ENCODE results near the gene MYO15B. TPM values are rescaled to one million over a fixed set of nuclear protein-coding genes. Genes with fewer than 3 reads are reported as not detected.
"Not testable (repeated sequence)": the region's sequence is repeated elsewhere in the genome, so short reads cannot be mapped to it uniquely, and the experiment has no call there.

The MYO15B gene
- total RNA-seq, 2 experiments from 2014 or later = 17.8 to 18.9 TPM

DNA sequence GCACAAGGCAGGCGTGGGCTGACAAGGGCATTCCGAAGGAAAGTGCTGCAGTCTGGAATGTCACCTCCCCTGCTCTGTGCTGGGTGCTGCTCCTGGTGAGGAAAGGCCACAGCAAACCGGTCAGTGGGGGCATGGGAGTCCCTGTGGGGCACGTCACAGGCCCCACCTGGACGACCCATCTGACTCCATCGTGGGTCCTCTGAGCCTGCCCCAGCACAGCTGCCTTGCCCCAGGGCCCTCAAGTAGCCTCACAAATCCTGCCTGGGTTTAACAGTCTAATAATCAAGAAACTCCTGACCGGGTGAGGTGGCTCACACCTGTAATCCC lies 2.8 kb upstream of the MYO15B start:
- no peaks in the 10 kb centered on the region for H3K27me3 Mint-ChIP-seq
- peaks cover 4% of the 10 kb centered on the region for H3K9me3 Mint-ChIP-seq
- no peak overlapping the region for H3K4me3 Mint-ChIP-seq
- peaks cover 12% of the 10 kb centered on the region for H3K4me1 Mint-ChIP-seq
- no peaks in the 10 kb centered on the region for H3K36me3 Mint-ChIP-seq
- H3K27ac Mint-ChIP-seq = no peak overlapping the region
- no peak for DNase-seq

DNA sequence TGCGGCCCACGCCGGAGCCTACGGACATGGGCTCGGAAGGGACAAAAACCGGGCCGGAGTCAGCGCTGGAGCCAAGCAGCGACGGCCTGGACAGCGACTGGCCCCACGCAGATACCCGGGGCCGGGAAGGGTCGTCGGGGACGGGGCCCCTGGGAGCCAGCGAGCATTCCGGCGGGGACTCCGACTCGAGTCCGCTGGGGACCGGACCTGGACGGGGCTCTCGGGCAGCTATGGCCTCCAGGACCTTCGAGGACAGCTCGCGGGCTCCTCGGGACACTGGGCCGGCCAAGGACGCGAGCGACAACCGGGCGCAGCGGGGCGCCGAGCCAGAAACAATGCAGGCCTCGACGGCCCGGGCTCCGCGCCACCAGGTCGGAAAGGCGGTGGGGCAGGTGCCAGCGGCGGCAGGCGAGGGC lies 1.0 kb downstream of the MYO15B start:
- H3K27ac Mint-ChIP-seq = no peak overlapping the region
- H3K36me3 Mint-ChIP-seq = no peaks in the 10 kb centered on the region
- DNase-seq = no peak
- peak overlapping the region; percentile 68 for H3K4me3 Mint-ChIP-seq
- peaks cover 3% of the 10 kb centered on the region for H3K4me1 Mint-ChIP-seq
- no peaks in the 10 kb centered on the region for H3K27me3 Mint-ChIP-seq
- H3K9me3 Mint-ChIP-seq = no peaks in the 10 kb centered on the region

DNA sequence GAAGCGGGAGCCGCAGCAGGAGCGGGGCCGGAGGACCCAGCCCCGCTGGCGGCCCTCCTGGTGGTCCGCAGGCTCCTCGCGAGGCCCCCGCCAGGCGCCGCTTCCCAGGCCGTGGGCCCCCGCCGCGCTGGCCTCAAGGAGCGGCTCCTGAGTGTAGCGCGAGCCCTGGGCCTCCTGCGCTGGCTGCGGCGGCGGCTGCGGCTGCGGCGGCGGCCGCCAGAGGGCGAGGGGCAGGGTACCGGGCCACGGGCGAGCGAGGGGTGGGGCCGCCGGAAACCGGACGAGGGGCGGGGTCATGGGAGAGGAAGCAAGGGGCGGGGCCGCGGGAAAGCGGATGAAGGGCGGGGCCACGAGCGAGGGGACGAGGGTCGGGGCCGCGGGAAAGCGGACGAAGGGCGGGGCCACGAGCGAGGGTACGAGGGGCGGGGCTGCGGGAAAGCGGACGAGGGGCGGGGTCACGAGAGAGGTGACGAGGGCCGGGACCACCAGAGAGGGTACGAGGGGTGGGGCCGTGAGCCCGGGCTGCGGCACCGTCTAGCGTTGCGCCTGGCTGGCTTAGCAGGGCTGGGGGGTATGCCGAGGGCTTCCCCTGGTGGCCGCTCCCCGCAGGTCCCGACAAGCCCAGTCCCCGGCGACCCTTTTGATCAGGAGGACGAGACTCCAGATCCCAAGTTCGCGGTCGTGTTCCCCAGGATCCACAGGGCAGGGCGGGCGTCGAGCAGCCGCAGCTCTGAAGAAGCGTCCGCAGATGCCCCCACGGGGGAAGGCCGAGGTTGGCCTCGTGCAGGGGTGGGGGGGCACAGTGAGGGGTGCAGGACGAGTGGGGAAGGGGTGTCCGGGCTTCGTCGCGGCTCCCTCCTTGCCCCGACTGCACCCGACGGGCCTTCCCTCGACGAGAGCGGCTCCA lies 1.7 kb downstream of the MYO15B start:
- Mint-ChIP-seq H3K9me3 (no peaks in the 10 kb centered on the region), H3K4me1 (peaks cover 3% of the 10 kb centered on the region), H3K27ac (peak overlapping the region; percentile 42), H3K36me3 (no peaks in the 10 kb centered on the region), H3K27me3 (no peaks in the 10 kb centered on the region), H3K4me3 (peak overlapping the region; percentile 70)
- DNase-seq = peak; percentile 96

DNA sequence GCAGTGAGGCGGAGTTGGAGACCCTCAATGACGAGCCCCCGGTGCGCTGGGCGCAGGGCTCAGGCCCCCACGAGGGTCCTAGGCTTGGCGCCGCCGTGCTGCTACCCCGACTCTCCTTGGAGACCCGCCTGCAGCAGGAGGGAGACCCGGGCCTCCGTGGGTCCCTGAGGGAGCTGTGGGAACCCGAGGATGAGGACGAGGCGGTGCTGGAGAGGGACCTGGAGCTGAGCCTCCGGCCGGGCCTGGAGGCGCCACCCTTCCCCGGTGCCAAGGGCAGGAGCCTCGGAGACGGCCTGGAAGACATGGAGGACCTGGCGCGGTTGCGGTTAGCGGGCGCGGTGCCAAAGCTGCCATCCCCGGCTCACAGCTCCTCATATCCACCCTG lies 2.3 kb downstream of the MYO15B start:
- H3K27me3 Mint-ChIP-seq = no peaks in the 10 kb centered on the region
- no peak for DNase-seq
- H3K4me3 Mint-ChIP-seq = no peak overlapping the region
- H3K36me3 Mint-ChIP-seq = no peaks in the 10 kb centered on the region
- H3K9me3 Mint-ChIP-seq = no peaks in the 10 kb centered on the region
- H3K4me1 Mint-ChIP-seq = peaks cover 3% of the 10 kb centered on the region
- no peak overlapping the region for H3K27ac Mint-ChIP-seq

DNA sequence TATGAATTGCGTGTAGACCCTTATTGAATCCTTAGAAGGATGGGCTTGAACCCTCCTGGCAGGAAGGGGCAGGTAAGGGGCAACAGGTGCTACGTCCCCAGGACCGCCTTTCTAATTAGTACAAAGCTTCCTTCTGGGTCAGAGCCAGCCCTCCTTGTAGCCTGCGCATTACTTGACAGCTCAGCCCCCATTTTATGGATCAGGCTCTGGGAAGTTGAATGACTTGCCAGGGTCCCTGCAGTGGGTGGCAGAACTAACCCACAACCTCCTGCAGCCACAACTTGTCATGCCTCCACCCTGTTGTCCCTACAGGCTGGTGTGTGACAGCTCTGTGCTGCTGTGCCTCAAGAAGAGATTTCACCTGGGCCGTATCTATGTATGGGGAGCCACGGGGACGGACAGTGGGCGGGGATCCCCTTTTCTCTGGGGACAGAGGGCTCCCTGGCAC lies 2.7 kb downstream of the MYO15B start:
- no peaks in the 10 kb centered on the region for H3K27me3 Mint-ChIP-seq
- H3K27ac Mint-ChIP-seq = no peak overlapping the region
- no peaks in the 10 kb centered on the region for H3K36me3 Mint-ChIP-seq
- DNase-seq = no peak
- H3K4me3 Mint-ChIP-seq = no peak overlapping the region
- H3K9me3 Mint-ChIP-seq = no peaks in the 10 kb centered on the region
- peaks cover 3% of the 10 kb centered on the region for H3K4me1 Mint-ChIP-seq

DNA sequence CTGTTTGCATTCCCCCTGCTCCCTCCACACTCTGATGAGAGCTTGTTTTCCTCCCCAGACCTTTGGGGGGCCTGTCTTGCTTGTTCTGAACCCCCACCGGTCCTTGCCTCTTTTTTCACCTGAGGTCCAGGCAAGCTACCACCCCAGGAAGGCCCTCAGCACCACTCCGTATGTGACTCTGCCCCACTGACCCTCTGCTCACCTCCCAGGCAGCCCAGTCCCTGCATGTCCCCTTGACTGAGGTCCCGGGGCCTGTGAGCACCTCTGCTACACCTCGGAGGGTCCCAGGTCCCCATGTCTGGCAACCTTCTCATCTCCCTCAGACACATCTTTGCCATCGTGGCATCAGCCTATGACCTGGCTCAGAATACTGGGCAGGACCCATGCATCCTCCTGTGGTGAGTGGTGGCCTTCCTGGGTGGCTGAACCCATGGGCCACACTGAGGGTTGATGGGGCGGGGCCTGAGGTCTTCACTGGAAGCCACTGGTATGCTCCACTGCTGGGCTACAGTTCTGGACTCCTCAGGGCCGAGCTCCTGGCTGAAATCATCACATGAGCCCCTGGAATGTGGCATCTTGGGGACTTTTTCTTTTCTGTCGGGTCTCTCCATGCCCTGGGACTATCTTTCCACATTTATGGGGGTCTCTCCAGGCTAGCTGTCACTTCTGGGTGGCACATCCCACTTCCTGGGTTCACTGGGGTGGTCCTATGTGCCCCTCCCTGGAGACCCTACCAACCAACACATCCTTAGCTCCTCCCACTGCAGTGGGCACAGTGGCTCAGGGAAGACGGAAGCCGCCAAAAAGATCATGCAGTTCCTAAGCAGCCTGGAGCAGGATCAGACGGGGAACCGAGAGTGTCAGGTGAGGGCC lies 3.5 kb downstream of the MYO15B start:
- no peaks in the 10 kb centered on the region for H3K36me3 Mint-ChIP-seq
- H3K4me1 Mint-ChIP-seq = peaks cover 3% of the 10 kb centered on the region
- H3K4me3 Mint-ChIP-seq = no peak overlapping the region
- no peak for DNase-seq
- no peak overlapping the region for H3K27ac Mint-ChIP-seq
- no peaks in the 10 kb centered on the region for H3K27me3 Mint-ChIP-seq
- H3K9me3 Mint-ChIP-seq = no peaks in the 10 kb centered on the region

DNA sequence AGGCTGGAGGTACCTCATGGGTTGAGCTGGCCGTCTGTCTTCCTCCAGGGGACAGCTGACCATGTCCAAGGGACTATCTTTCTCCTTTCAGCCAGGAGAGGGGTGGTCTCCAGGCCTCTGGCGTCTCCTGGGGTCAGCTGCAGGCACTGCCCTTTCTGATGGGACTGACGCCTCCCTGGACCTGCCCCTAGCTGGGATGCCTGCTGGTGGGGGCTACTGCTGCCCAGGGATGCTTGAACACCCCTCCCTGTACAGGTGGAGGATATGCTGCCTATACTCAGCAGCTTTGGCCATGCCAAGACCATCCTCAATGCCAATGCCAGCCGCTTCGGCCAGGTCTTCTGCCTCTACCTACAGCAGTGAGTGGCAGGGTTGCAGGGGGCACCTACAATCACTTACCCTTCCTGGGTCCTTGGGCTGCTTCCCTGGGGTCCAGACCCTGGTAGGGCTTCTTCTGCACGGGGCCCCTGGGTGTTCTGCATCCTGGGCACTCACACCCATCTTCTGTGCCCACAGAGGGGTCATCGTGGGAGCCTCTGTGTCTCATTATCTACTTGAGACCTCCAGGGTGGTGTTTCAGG lies 4.2 kb downstream of the MYO15B start:
- no peak overlapping the region for H3K27ac Mint-ChIP-seq
- no peak for DNase-seq
- no peak overlapping the region for H3K4me3 Mint-ChIP-seq
- no peaks in the 10 kb centered on the region for H3K9me3 Mint-ChIP-seq
- no peaks in the 10 kb centered on the region for H3K27me3 Mint-ChIP-seq
- H3K36me3 Mint-ChIP-seq = no peaks in the 10 kb centered on the region
- H3K4me1 Mint-ChIP-seq = peaks cover 3% of the 10 kb centered on the region

DNA sequence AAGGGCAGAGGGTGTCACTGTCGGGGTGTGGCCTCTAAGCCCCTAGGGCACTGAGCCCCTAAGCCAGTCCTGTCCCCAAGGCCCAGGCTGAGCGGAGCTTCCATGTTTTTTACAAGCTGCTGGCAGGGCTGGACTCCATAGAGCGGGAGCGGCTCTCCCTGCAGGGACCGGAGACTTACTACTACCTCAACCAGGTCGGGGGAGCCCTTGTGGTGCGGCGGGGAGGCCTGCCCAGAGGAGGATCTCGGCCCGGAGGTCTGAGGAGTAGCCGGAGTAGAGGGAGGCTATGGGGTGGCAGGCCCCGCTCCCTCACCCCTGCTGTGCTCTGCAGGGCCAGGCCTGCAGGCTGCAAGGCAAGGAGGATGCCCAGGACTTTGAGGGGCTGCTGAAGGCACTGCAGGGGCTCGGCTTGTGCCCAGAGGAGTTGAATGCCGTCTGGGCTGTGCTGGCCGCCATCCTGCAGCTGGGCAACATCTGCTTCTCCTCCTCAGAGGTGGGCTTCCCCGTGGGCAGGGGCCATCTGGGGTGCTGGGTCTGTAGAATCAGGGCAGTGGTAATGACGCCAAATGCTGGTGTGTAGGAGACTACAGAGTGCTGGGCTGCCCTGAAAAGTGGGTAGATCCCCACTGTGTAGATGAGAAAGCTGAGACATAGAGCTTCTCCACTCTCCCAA lies 4.9 kb downstream of the MYO15B start:
- Mint-ChIP-seq H3K9me3 (no peaks in the 10 kb centered on the region), H3K27ac (no peak overlapping the region), H3K27me3 (no peaks in the 10 kb centered on the region), H3K36me3 (no peaks in the 10 kb centered on the region), H3K4me1 (no peaks in the 10 kb centered on the region), H3K4me3 (no peak overlapping the region)
- DNase-seq = no peak

DNA sequence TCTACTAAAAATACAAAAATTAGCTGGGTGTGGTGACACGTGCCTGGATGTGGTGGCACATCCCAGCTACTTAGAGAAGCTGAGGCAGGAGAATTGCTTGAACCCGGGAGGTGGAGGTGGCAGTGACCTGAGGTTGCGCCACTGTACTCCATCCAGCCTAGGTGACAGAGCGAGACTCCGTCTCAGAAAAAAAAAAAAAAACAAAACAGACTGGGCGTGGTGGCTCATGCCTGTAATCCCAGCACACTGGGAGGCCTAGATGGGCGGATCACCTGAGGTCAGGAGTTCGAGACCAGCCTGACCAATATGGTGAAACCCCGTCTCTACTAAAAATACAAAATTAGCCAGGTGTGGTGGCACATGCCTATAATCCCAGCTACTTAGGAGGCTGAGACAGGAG lies 5.8 kb downstream of the MYO15B start:
- H3K27me3 Mint-ChIP-seq, H3K4me1 Mint-ChIP-seq, DNase-seq, H3K4me3 Mint-ChIP-seq, H3K27ac Mint-ChIP-seq, H3K9me3 Mint-ChIP-seq, H3K36me3 Mint-ChIP-seq: not testable (repeated sequence)

DNA sequence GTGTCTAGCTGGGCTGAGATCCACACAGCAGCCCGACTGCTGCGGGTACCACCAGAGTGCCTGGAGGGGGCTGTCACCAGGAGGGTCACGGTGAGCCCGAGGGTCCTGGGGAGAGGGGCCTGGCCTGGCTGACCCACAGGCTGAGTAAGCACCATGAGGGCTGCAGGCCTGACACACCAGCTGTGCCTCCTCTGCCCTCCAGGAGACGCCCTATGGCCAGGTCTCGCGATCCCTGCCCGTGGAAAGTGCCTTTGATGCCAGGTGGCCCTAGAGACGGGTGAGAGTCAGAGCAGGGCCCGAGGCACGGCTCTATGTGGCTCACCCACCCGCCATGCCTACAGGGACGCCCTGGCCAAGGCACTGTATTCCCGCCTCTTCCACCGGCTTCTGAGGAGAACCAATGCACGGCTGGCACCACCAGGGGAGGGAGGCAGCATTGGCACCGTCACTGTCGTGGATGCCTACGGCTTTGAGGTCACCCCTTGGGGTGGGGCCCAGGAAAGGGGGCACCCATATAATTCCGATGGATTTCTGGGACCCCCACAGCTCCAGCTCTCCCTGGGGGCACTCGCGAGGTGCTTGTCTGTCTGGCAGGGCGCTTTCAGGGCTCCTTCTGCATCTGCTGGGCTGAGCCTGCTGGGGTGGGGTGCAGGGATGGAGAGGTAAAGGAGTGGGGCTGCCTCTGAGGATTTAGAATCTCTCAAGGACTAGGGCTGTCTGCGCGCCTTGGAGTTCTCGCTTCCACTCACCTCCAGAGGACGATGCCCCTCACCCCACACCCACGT lies 7.1 kb downstream of the MYO15B start:
- no peak overlapping the region for H3K27ac Mint-ChIP-seq
- no peaks in the 10 kb centered on the region for H3K27me3 Mint-ChIP-seq
- no peak for DNase-seq
- no peaks in the 10 kb centered on the region for H3K9me3 Mint-ChIP-seq
- no peaks in the 10 kb centered on the region for H3K4me1 Mint-ChIP-seq
- no peaks in the 10 kb centered on the region for H3K36me3 Mint-ChIP-seq
- no peak overlapping the region for H3K4me3 Mint-ChIP-seq

DNA sequence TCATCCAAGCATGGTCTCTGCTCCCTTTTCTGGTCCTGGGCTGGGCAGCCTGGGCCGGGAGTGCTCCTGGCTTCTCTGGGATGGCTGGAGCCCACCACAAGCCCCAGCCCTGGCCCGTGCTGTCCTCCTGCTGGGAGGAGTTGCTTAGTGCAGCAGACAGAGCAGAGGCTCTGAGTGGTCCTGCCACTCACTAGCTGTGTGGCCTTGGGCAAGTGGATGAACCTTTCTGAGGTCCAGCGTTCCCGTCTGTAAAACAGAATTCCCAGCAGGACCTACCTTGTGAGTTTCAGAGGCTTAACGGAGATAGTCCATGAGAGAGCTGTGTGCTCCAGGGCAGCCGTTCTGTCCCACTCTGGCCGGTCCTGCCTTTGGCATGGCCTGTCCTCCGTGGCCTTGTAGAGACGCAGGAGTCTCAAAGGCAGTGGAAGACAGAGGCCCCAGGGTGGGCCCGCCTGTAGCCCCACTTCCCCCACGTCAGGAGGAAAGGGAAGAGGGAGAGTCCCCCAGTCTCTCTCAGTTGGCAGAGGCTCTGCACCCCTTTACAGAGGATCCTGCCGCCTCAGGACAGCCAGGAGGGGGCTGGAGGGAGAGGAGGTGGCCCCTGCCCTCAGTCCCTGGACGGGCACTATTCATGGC lies 7.8 kb downstream of the MYO15B start:
- H3K27me3 Mint-ChIP-seq = no peaks in the 10 kb centered on the region
- no peaks in the 10 kb centered on the region for H3K4me1 Mint-ChIP-seq
- no peaks in the 10 kb centered on the region for H3K36me3 Mint-ChIP-seq
- H3K4me3 Mint-ChIP-seq = no peak overlapping the region
- no peaks in the 10 kb centered on the region for H3K9me3 Mint-ChIP-seq
- no peak for DNase-seq
- no peak overlapping the region for H3K27ac Mint-ChIP-seq

DNA sequence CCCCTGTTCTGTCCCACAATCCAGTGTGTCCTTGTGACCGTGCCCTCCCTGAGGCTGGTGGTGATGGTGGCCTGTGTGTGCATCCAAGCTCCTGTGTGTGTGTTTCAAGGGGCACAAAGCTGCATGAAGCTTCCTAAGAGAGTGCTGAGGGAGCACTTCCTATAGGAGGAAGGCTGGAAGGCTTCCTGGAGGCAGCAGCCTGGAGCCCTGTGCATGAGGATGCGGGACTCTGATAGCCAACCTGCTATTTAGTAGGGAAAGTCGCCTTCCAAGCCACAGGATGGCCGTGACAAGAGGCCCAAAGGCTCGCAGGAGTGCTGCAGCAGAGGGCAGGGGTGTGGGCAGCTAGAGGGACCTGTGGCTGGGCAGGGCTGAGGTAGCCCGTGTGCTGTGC lies 8.3 kb downstream of the MYO15B start:
- H3K9me3 Mint-ChIP-seq = no peaks in the 10 kb centered on the region
- H3K27me3 Mint-ChIP-seq = no peaks in the 10 kb centered on the region
- H3K4me1 Mint-ChIP-seq = no peaks in the 10 kb centered on the region
- H3K36me3 Mint-ChIP-seq = no peaks in the 10 kb centered on the region
- no peak overlapping the region for H3K4me3 Mint-ChIP-seq
- DNase-seq = no peak
- no peak overlapping the region for H3K27ac Mint-ChIP-seq

DNA sequence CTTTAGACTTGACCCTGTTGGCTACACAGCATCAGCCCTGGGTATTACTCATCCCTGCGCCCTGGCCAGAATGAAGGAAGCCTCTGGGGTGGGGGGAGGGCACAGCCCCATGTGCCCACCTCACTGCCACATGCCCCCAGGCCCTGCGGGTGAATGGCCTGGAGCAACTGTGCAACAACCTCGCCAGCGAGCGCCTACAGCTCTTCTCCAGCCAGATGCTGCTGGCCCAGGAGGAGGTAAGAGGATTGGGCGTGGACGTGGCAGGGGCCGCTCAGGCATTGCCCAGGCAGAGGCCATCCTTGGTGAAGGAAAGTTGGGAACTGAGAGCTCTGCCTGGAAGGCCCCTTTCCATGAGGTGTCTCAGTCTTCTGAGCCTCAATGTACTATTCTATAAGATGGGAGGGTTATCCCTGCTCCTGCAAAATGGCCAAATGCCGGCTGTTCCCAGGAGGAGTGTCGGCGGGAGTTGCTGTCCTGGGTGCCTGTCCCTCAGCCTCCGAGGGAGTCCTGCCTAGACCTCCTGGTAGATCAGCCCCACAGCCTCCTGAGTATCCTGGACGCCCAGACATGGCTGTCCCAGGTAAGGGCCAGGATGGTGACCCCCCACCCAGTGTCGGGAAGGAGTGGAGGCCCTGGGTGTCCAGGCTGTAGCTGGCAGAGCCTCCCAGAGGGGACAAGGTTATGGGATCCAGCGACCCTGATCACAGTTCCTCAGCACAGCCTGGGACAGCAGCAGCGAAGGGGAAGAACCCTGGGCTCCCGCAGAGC lies 8.9 kb downstream of the MYO15B start:
- H3K4me3 Mint-ChIP-seq = no peak overlapping the region
- DNase-seq = no peak
- H3K4me1 Mint-ChIP-seq = no peaks in the 10 kb centered on the region
- no peaks in the 10 kb centered on the region for H3K36me3 Mint-ChIP-seq
- no peaks in the 10 kb centered on the region for H3K27me3 Mint-ChIP-seq
- no peak overlapping the region for H3K27ac Mint-ChIP-seq
- no peaks in the 10 kb centered on the region for H3K9me3 Mint-ChIP-seq
